Measurements from ENCODE around the gene TRAF3.

The TRAF3 gene

GRCh38 chr14:102807013-102807406, 29.8 kb downstream of the TRAF3 start:
- no peak for TF ChIP-seq POU6F1 (CRISPR knock-in tag; IDR thresholded peaks at IDR 0.05; ENCODE audit: borderline replicate concordance, low read depth)
- TF ChIP-seq SNAI2 (CRISPR knock-in tag; IDR thresholded peaks at IDR 0.05), result no peak
- no peak for TF ChIP-seq ZFP3 (CRISPR knock-in tag; IDR thresholded peaks at IDR 0.05)
- no peak for TF ChIP-seq ZNF565 (CRISPR knock-in tag; conservative IDR thresholded peaks at IDR 0.05; ENCODE audit: low read depth)
- TF ChIP-seq BACH2 (CRISPR knock-in tag; IDR thresholded peaks at IDR 0.05; ENCODE audit: borderline replicate concordance), result no peak
- no peak for TF ChIP-seq RARB (CRISPR knock-in tag; IDR thresholded peaks at IDR 0.05)
- TF ChIP-seq ZFP30 (CRISPR knock-in tag; IDR thresholded peaks at IDR 0.05), result no peak
- no peak for TF ChIP-seq ZC3H10 (CRISPR knock-in tag; IDR thresholded peaks at IDR 0.05)
- TF ChIP-seq GLIS3 (CRISPR knock-in tag; IDR thresholded peaks at IDR 0.05), result no peak
- TF ChIP-seq ZNF70 (CRISPR knock-in tag; IDR thresholded peaks at IDR 0.05), result no peak
- no peak for TF ChIP-seq ESRRG (CRISPR knock-in tag; IDR thresholded peaks at IDR 0.05)
- TF ChIP-seq CSRNP3 (CRISPR knock-in tag; IDR thresholded peaks at IDR 0.05), result no peak
- no peak for TF ChIP-seq ISL1 (CRISPR knock-in tag; IDR thresholded peaks at IDR 0.05)
- ATAC-seq, result no peak

DNA sequence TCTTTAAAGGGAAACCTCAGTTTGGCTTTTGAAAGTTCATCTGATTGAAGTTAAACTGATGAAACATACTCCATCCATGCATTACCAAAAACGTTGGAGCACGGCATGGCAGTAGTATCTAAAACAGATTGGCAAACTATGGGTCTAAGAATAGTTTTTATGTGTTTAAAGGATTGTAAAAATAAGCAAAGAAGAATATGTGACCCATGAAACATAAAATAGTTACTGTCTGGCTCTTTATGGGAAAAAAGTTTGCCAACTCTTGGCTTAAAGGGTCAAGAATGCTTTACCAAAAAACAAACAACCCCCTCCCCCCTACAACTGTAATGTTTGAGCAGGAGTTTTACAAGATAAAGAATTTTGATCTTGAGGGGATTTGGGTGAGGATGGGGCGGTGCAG, 32.6 kb downstream of the TRAF3 start:
- no peak for ATAC-seq
- TF ChIP-seq OSR1 (CRISPR knock-in tag; IDR thresholded peaks at IDR 0.05) (no peak), PATZ1 (CRISPR knock-in tag; IDR thresholded peaks at IDR 0.05; ENCODE audit: borderline replicate concordance) (no peak), ZFP3 (CRISPR knock-in tag; IDR thresholded peaks at IDR 0.05) (no peak)

DNA sequence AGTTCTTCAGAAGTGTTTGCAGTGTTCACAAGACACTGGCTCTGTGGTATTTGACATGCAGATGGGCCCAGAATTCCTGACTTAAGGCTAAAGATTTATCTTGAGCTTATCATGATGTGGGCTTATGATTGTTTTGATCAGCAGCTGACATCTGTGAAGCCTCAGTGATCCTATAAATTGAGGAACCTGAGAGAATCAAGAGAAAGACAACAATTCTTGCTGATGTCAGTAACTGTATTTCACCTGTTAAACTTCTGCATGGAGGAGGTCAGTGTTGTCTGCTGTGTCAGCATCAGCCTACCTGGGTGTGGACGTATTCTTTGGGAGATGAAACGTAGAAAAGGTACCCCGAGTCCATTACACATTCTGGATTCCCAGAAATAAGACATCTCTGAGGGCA, 33.3 kb downstream of the TRAF3 start:
- no peak for ATAC-seq
- TF ChIP-seq ZFP30 (CRISPR knock-in tag; IDR thresholded peaks at IDR 0.05) (no peak), TSHZ2 (CRISPR knock-in tag; IDR thresholded peaks at IDR 0.05) (no peak), ZNF70 (CRISPR knock-in tag; IDR thresholded peaks at IDR 0.05) (no peak), ZC3H10 (CRISPR knock-in tag; IDR thresholded peaks at IDR 0.05) (no peak), ZFP3 (CRISPR knock-in tag; IDR thresholded peaks at IDR 0.05) (no peak), BACH2 (CRISPR knock-in tag; IDR thresholded peaks at IDR 0.05; ENCODE audit: borderline replicate concordance) (no peak), POU6F1 (CRISPR knock-in tag; IDR thresholded peaks at IDR 0.05; ENCODE audit: borderline replicate concordance, low read depth) (no peak), PPARA (CRISPR knock-in tag; IDR thresholded peaks at IDR 0.05; ENCODE audit: borderline replicate concordance) (no peak), GLIS3 (CRISPR knock-in tag; IDR thresholded peaks at IDR 0.05) (no peak), TOX (CRISPR knock-in tag; IDR thresholded peaks at IDR 0.05; ENCODE audit: borderline replicate concordance) (no peak), TCF4 (CRISPR knock-in tag; IDR thresholded peaks at IDR 0.05; ENCODE audit: borderline replicate concordance) (no peak), ZNF565 (CRISPR knock-in tag; conservative IDR thresholded peaks at IDR 0.05; ENCODE audit: low read depth) (no peak), CSRNP3 (CRISPR knock-in tag; IDR thresholded peaks at IDR 0.05) (no peak), ZNF8 (CRISPR knock-in tag; IDR thresholded peaks at IDR 0.05) (no peak), OSR1 (CRISPR knock-in tag; IDR thresholded peaks at IDR 0.05) (no peak), SNAI2 (CRISPR knock-in tag; IDR thresholded peaks at IDR 0.05) (no peak), PATZ1 (CRISPR knock-in tag; IDR thresholded peaks at IDR 0.05; ENCODE audit: borderline replicate concordance) (no peak), ARNTL (CRISPR knock-in tag; IDR thresholded peaks at IDR 0.05; ENCODE audit: borderline replicate concordance, low read depth) (no peak)

Measured in SK-N-SH treated with all-trans-retinoic acid at 6 μM for 48 hours (cell line).